ENCODE results near the gene TNNI3.
"Not testable (repeated sequence)": the region's sequence is repeated elsewhere in the genome, so short reads cannot be mapped to it uniquely, and the experiment has no call there.

TNNI3 gene

GRCh38 chr19:55157064-55157908, at the start of gene TNNI3:
Gene TNNI3 (minus strand): TSS chr19:55157732. CDS start chr19:55157589, 143 bp downstream.
- DNase-seq, result no peak

- peak; percentile 77 for DNase-seq
These were observed 49.4 kb upstream of the TNNI3 start for GRCh38 chr19:55206664-55207500.

GRCh38 chr19:55202199-55202598, 44.7 kb upstream of the TNNI3 start:
- DNase-seq, result not testable (repeated sequence)

GRCh38 chr19:55199620-55200204, 42.2 kb upstream of the TNNI3 start:
- DNase-seq, result no peak

GRCh38 chr19:55198651-55199050, 41.1 kb upstream of the TNNI3 start:
- DNase-seq, result no peak

- no peak for DNase-seq
These were observed 40.0 kb upstream of the TNNI3 start for GRCh38 chr19:55197528-55197927.

- DNase-seq, result no peak
These were observed 39.3 kb upstream of the TNNI3 start for GRCh38 chr19:55196803-55197202.

GRCh38 chr19:55193481-55193880, 35.9 kb upstream of the TNNI3 start:
- DNase-seq, result no peak

- no peak for DNase-seq
These were observed 31.9 kb upstream of the TNNI3 start for GRCh38 chr19:55189403-55189835.

GRCh38 chr19:55188625-55189024, 31.1 kb upstream of the TNNI3 start:
- DNase-seq, result no peak

- no peak for DNase-seq
These were observed 28.5 kb upstream of the TNNI3 start for GRCh38 chr19:55186080-55186479.

- DNase-seq, result no peak
These were observed 24.2 kb upstream of the TNNI3 start for GRCh38 chr19:55181740-55182139.

- peak; percentile 89 for DNase-seq
These were observed 22.3 kb upstream of the TNNI3 start, which contains the start of gene SYT5 for GRCh38 chr19:55179606-55180484. Gene SYT5 (minus strand): TSS chr19:55180289. CDS start chr19:55179041, 1,248 bp downstream.

- peak; percentile 95 for DNase-seq
These were observed 21.5 kb upstream of the TNNI3 start for GRCh38 chr19:55178781-55179599.

- DNase-seq, result no peak
These were observed 18.5 kb upstream of the TNNI3 start for GRCh38 chr19:55176076-55176475.

- no peak for DNase-seq
These were observed 17.8 kb upstream of the TNNI3 start for GRCh38 chr19:55175117-55175867.

- no peak for DNase-seq
These were observed 17.0 kb upstream of the TNNI3 start for GRCh38 chr19:55174425-55175116.

- peak; percentile 78 for DNase-seq
These were observed 16.3 kb upstream of the TNNI3 start for GRCh38 chr19:55173714-55174409.

- no peak for DNase-seq
These were observed 15.7 kb upstream of the TNNI3 start for GRCh38 chr19:55173186-55173713.
